Measurements from ENCODE around the gene AGTR1.

The AGTR1 gene

DNA sequence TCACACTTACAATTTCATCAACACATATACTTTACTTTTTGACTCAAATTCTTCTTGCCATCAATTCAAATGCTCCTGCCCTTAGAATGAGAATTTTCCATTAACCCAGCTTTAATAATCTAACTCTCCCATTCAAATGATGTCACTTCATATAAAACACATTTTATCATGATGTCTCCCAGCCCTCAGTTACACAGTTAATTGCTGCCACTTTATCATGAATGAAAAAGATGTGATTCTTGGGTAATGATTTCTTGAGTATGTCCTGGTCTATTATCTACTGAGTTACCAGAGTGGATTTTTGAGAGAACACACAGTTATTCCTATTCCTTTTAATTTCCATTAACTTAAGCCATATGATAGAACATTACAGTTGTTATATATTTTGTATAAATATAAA is 7.6 kb downstream of the AGTR1 start:
- Histone ChIP-seq H3K27me3 (ENCODE audit: insufficient read depth, low read depth, severe bottlenecking) (no peaks in the 10 kb centered on the region), H3K9me3 (ENCODE audit: severe bottlenecking) (no peaks in the 10 kb centered on the region), H3K4me3 (ENCODE audit: low read depth, low read length) (no peak overlapping the region), H3K27ac (no peak overlapping the region), H3K36me3 (no peaks in the 10 kb centered on the region)
- no peak for TF ChIP-seq CTCF (IDR thresholded peaks at IDR 0.05; ENCODE audit: low read depth, low read length)
- DNase-seq, result no peak

- Histone ChIP-seq H3K27ac (no peak overlapping the region), H3K27me3 (ENCODE audit: insufficient read depth, low read depth, severe bottlenecking) (no peaks in the 10 kb centered on the region), H3K9me3 (ENCODE audit: severe bottlenecking) (no peaks in the 10 kb centered on the region), H3K36me3 (no peaks in the 10 kb centered on the region), H3K4me3 (ENCODE audit: low read depth, low read length) (no peak overlapping the region)
- no peak for TF ChIP-seq CTCF (IDR thresholded peaks at IDR 0.05; ENCODE audit: low read depth, low read length)
- DNase-seq, result no peak
Observed at GRCh38 chr3:148707601-148708380, 10.1 kb downstream of the AGTR1 start.

DNA sequence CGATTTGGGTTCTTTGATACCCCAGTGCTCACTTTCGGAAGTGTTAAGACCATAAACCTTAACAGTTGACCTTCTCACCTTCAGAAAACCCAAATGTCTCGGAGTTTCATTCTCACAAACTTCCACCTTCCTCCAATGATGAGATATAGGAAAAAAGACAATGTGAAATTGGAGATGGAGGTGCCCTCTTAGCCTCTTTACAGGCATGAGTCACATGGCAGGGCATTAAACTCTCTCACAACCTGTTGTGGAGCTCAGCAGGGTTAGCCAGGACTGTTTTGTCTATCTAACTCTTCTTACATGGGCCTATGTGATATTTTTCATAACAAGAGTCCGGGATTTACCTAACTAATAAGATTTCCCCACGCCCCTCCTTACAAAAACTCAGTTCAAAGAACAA is 10.7 kb downstream of the AGTR1 start:
- no peak for DNase-seq
- H3K9me3 ChIP-seq (ENCODE audit: severe bottlenecking), result no peaks in the 10 kb centered on the region
- no peaks in the 10 kb centered on the region for H3K27me3 ChIP-seq (ENCODE audit: insufficient read depth, low read depth, severe bottlenecking)
- no peak overlapping the region for H3K4me3 ChIP-seq (ENCODE audit: low read depth, low read length)
- no peak overlapping the region for H3K27ac ChIP-seq
- no peak for TF ChIP-seq CTCF (IDR thresholded peaks at IDR 0.05; ENCODE audit: low read depth, low read length)
- H3K36me3 ChIP-seq, result no peaks in the 10 kb centered on the region

GRCh38 chr3:148709560-148710253 is 12.0 kb downstream of the AGTR1 start:
- H3K9me3 ChIP-seq (ENCODE audit: severe bottlenecking), result no peaks in the 10 kb centered on the region
- H3K27me3 ChIP-seq (ENCODE audit: insufficient read depth, low read depth, severe bottlenecking), result no peaks in the 10 kb centered on the region
- no peak overlapping the region for H3K4me3 ChIP-seq (ENCODE audit: low read depth, low read length)
- H3K36me3 ChIP-seq, result no peaks in the 10 kb centered on the region
- no peak for TF ChIP-seq CTCF (IDR thresholded peaks at IDR 0.05; ENCODE audit: low read depth, low read length)
- no peak for DNase-seq
- H3K27ac ChIP-seq, result no peak overlapping the region

DNA sequence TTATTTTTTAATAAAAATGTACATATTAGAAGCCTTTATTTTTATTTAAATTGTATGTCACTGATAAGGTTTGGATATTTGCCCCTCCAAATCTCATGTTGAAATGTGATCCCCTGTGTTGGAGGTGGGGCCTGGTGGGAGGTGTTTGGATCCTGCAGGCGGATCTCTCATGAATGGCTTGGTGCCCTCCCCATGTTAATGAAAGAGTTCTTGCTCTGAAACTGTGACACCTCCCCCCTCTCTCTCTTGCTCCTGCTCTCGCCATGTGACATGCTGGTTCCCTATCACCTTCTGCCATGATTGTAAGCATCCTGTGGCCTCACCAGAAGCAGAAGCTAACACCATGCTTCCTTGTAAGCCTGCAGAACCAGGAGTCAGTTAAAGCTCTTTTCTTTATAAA is 13.0 kb downstream of the AGTR1 start:
- no peak for DNase-seq
- Histone ChIP-seq H3K27me3 (ENCODE audit: insufficient read depth, low read depth, severe bottlenecking) (no peaks in the 10 kb centered on the region), H3K27ac (no peak overlapping the region), H3K4me3 (ENCODE audit: low read depth, low read length) (no peak overlapping the region), H3K9me3 (ENCODE audit: severe bottlenecking) (no peaks in the 10 kb centered on the region), H3K36me3 (no peaks in the 10 kb centered on the region)
- TF ChIP-seq CTCF (IDR thresholded peaks at IDR 0.05; ENCODE audit: low read depth, low read length), result no peak

All from WERI-Rb-1 (cell line).